Tibial nerve (tissue), 4 donors: ENCODE results near the gene EXOC4. TPM values are rescaled to one million over a fixed set of nuclear protein-coding genes. Genes with fewer than 3 reads are reported as not detected.

ENCODE experiments used
- DNase-seq, 2 donors: peaks; one replicate each; pipeline ENCODE4 v3.0.0-alpha.2; 2019; ENCODE audit warnings: low spot score in 2 of 2
- H3K27ac ChIP-seq, 4 donors: fragments of 200-600 bp; sonication (generic) in 3 of 4; one replicate each; pipeline ENCODE4 v1.5.1; 2017 to 2019; ENCODE audit warnings: mild to moderate bottlenecking in 1 of 4
- H3K27me3 ChIP-seq, 2 donors: fragments of 200-600 bp; sonication (generic) in 1 of 2; one replicate each; pipeline versions ENCODE4 v1.5.1 to v1.6.0; 2017 to 2019
- H3K36me3 ChIP-seq, 3 donors: fragments of 200-600 bp; sonication (generic); one replicate each; pipeline ENCODE4 v1.5.1; 2018 to 2019
- H3K4me1 ChIP-seq, 4 donors: fragments of 200-600 bp; sonication (generic) in 3 of 4; one replicate each; pipeline ENCODE4 v1.5.1; 2017 to 2019
- H3K4me3 ChIP-seq, 4 donors: fragments of 200-600 bp; sonication (generic) in 3 of 4; one replicate each; pipeline ENCODE4 v1.5.1; 2017 to 2019; ENCODE audit warnings: mild to moderate bottlenecking in 1 of 4, moderate library complexity in 1 of 4
- H3K9me3 ChIP-seq, 4 donors: fragments of 200-600 bp; sonication (generic) in 3 of 4; one replicate each; pipeline ENCODE4 v1.5.1; 2017 to 2019
- EP300 ChIP-seq, 2 donors: sonication (generic); formaldehyde crosslinking; IDR thresholded peaks; one replicate each; pipeline ENCODE4 v1.6.1; 2017; ENCODE audit warnings: antibody characterized with exemption in 2 of 2, mild to moderate bottlenecking in 1 of 2
- POLR2A ChIP-seq, 2 donors: fragments of 450-650 bp; IDR thresholded peaks; one replicate each; pipeline ENCODE4 v1.6.1; 2017; ENCODE audit warnings: antibody characterized with exemption in 2 of 2, mild to moderate bottlenecking in 2 of 2, moderate library complexity in 2 of 2
- WGBS, 2 donors: methylation state at CpG; one replicate each; pipeline ENCODE4 v1.1.5; 2018; 5-methylcytosine and 5-hydroxymethylcytosine counted together
- total RNA-seq, 4 donors: library from RNA; depleted of rRNA; stranded (reverse); fragments of >200 nt; gene quantifications; one replicate each; pipeline ENCODE4 v1.1.0, GENCODE V29; 2016
- TF ChIP-seq, protein P1 (sequence below), 5 experiments: fragments of 200-600 bp in 3 of 5; fragments of 450-650 bp in 2 of 5; sonication (generic) in 3 of 5; IDR thresholded peaks; one replicate each; pipeline ENCODE4 v1.5.1; 2016 to 2019; ENCODE audit warnings: antibody characterized with exemption in 5 of 5, mild to moderate bottlenecking in 3 of 5, moderate library complexity in 2 of 5

Gene EXOC4
- total RNA-seq, 4 donors from 2014 or later: 70.0 to 104 (median 85.8) TPM

- DNase-seq: no peak
- 94% methylated on average over 4 of the region's 4 CpGs for WGBS, 2 donors
- H3K27me3 ChIP-seq: no peaks in the 10 kb centered on the region
- H3K4me1 ChIP-seq: no peaks in the 10 kb centered on the region
- H3K4me3 ChIP-seq: no peak overlapping the region
- TF ChIP-seq, protein P1, sequence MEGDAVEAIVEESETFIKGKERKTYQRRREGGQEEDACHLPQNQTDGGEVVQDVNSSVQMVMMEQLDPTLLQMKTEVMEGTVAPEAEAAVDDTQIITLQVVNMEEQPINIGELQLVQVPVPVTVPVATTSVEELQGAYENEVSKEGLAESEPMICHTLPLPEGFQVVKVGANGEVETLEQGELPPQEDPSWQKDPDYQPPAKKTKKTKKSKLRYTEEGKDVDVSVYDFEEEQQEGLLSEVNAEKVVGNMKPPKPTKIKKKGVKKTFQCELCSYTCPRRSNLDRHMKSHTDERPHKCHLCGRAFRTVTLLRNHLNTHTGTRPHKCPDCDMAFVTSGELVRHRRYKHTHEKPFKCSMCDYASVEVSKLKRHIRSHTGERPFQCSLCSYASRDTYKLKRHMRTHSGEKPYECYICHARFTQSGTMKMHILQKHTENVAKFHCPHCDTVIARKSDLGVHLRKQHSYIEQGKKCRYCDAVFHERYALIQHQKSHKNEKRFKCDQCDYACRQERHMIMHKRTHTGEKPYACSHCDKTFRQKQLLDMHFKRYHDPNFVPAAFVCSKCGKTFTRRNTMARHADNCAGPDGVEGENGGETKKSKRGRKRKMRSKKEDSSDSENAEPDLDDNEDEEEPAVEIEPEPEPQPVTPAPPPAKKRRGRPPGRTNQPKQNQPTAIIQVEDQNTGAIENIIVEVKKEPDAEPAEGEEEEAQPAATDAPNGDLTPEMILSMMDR (IDR thresholded peaks at IDR 0.05): no peak
- TF ChIP-seq POLR2A (IDR thresholded peaks at IDR 0.05) (no peak), EP300 (IDR thresholded peaks at IDR 0.05) (no peak)
- no peaks in the 10 kb centered on the region for H3K9me3 ChIP-seq
- H3K36me3 ChIP-seq: peaks cover 0 to 13% (median 0%) of the 10 kb centered on the region in 3 donors
- H3K27ac ChIP-seq: no peak overlapping the region
Observed at GRCh38 chr7:133910761-133911160, 657.9 kb downstream of the EXOC4 start.

DNA sequence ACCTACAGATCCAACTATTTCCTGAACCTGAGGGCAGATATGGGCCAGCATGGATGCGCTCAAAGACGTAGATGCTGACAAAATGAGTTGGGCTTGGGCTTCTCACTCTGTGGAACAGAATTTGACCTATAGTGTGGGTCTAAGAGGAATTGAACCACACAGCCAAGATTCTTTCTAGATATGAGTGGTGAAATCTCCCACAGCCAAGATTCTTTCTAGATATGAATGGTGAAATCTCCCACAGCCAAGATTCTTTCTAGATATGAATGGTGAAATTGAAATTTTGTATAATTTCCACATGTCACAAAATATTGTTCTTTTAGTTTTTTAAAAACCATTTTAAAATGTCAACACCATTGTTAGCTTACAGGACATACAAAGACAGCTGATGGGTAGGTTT, 658.8 kb downstream of the EXOC4 start:
- no peak for DNase-seq
- 92 to 97% methylated on average over 2 of the region's 2 CpGs for WGBS, 2 donors
- H3K4me3 ChIP-seq: no peak overlapping the region
- H3K27me3 ChIP-seq: no peaks in the 10 kb centered on the region
- peaks cover 0 to 13% (median 0%) of the 10 kb centered on the region in 3 donors for H3K36me3 ChIP-seq
- TF ChIP-seq, protein P1 (IDR thresholded peaks at IDR 0.05): no peak
- TF ChIP-seq EP300 (IDR thresholded peaks at IDR 0.05) (no peak), POLR2A (IDR thresholded peaks at IDR 0.05) (no peak)
- H3K9me3 ChIP-seq: no peaks in the 10 kb centered on the region
- H3K4me1 ChIP-seq: no peaks in the 10 kb centered on the region
- H3K27ac ChIP-seq: no peak overlapping the region

- whole genome bisulfite sequencing, 2 donors: 91 to 95% methylated on average over 2 of the region's 2 CpGs
- no peak overlapping the region for H3K4me3 ChIP-seq
- H3K27ac ChIP-seq: no peak overlapping the region
- H3K9me3 ChIP-seq: no peaks in the 10 kb centered on the region
- H3K4me1 ChIP-seq: no peaks in the 10 kb centered on the region
- H3K27me3 ChIP-seq: no peaks in the 10 kb centered on the region
- no peak for DNase-seq
- peaks cover 0 to 24% (median 0%) of the 10 kb centered on the region in 3 donors for H3K36me3 ChIP-seq
- no peak for TF ChIP-seq EP300 (IDR thresholded peaks at IDR 0.05)
- no peak for TF ChIP-seq POLR2A (IDR thresholded peaks at IDR 0.05)
- TF ChIP-seq, protein P1 (IDR thresholded peaks at IDR 0.05): no peak
Observed at GRCh38 chr7:133912916-133913697, 660.2 kb downstream of the EXOC4 start.

- WGBS, 2 donors: 95 to 98% methylated on average over 3 of the region's 3 CpGs
- TF ChIP-seq, protein P1 (IDR thresholded peaks at IDR 0.05): no peak
- TF ChIP-seq POLR2A (IDR thresholded peaks at IDR 0.05): no peak
Observed at GRCh38 chr7:133916621-133917020, 663.7 kb downstream of the EXOC4 start.

GRCh38 chr7:133919810-133920209, 666.9 kb downstream of the EXOC4 start:
- Histone ChIP-seq H3K4me3 (no peak overlapping the region), H3K4me1 (no peaks in the 10 kb centered on the region), H3K27ac (no peak overlapping the region), H3K36me3 (peaks cover 0 to 71% (median 0%) of the 10 kb centered on the region in 3 donors), H3K27me3 (no peaks in the 10 kb centered on the region), H3K9me3 (peaks cover 0 to 36% (median 4%) of the 10 kb centered on the region in 4 donors)
- TF ChIP-seq POLR2A (IDR thresholded peaks at IDR 0.05): no peak
- no peak for TF ChIP-seq EP300 (IDR thresholded peaks at IDR 0.05)
- TF ChIP-seq, protein P1 (IDR thresholded peaks at IDR 0.05): no peak
- DNase-seq: no peak

More at GRCh38 chr7:133916621-133917020, 663.7 kb downstream of the EXOC4 start:
- Histone ChIP-seq H3K4me1 (no peaks in the 10 kb centered on the region), H3K4me3 (no peak overlapping the region), H3K27ac (no peak overlapping the region), H3K9me3 (peaks cover 0 to 23% (median 4%) of the 10 kb centered on the region in 4 donors), H3K36me3 (peaks cover 0 to 59% (median 0%) of the 10 kb centered on the region in 3 donors), H3K27me3 (no peaks in the 10 kb centered on the region)
- DNase-seq: no peak
